ENCODE measurements around the gene PAX8.

The PAX8 gene

GRCh38 chr2:113198048-113198789 lies 80.5 kb downstream of the PAX8 start:
- TF ChIP-seq CTCF (IDR thresholded peaks at IDR 0.05; ENCODE audit: insufficient read depth, low read length, poor library complexity, severe bottlenecking), result no peak
- H3K27me3 ChIP-seq (replicated peaks; ENCODE audit: control insufficient read depth, insufficient read depth, low read length), result no peaks in the 10 kb centered on the region
- no peak for DNase-seq (ENCODE audit: extremely low read depth, insufficient read length)
- H3K36me3 ChIP-seq (ENCODE audit: control insufficient read depth, insufficient read depth, low read length), result peaks cover 57% of the 10 kb centered on the region
- H3K4me3 ChIP-seq (replicated peaks; ENCODE audit: low read depth, low read length), result no peak overlapping the region

DNA sequence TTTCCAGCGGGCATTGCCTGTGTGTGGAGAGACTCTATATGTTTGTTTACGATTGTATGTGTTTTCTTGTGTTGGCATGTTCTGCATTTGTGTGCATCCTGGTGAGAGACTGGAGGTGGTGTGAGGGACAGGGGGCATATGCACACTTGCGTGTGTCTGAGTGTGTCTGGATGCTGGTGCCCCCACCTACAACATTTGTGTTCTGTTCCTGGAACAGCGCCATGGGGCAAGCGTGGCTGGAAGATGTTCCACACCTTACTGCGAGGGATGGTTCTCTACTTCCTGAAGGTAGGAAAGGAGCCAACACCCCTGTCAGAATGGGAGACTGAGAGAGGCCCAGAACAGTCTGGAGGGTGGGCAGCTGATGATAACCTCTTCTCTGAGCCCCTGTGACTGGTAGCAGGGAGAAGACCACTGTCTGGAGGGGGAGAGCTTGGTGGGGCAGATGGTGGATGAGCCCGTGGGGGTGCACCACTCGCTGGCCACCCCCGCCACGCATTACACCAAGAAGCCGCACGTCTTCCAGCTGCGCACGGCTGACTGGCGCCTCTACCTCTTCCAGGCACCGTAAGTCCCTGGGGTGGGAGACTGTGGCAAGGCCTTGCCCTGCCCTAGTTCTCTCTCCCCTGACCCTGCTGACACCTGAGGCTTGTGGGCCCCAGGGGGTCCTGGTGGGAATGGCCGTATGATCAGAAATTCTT lies 81.2 kb downstream of the PAX8 start:
- H3K4me3 ChIP-seq (replicated peaks; ENCODE audit: low read depth, low read length), result no peak overlapping the region
- no peaks in the 10 kb centered on the region for H3K27me3 ChIP-seq (replicated peaks; ENCODE audit: control insufficient read depth, insufficient read depth, low read length)
- no peak for TF ChIP-seq CTCF (IDR thresholded peaks at IDR 0.05; ENCODE audit: insufficient read depth, low read length, poor library complexity, severe bottlenecking)
- peaks cover 60% of the 10 kb centered on the region for H3K36me3 ChIP-seq (ENCODE audit: control insufficient read depth, insufficient read depth, low read length)
- DNase-seq (ENCODE audit: extremely low read depth, insufficient read length), result no peak

DNA sequence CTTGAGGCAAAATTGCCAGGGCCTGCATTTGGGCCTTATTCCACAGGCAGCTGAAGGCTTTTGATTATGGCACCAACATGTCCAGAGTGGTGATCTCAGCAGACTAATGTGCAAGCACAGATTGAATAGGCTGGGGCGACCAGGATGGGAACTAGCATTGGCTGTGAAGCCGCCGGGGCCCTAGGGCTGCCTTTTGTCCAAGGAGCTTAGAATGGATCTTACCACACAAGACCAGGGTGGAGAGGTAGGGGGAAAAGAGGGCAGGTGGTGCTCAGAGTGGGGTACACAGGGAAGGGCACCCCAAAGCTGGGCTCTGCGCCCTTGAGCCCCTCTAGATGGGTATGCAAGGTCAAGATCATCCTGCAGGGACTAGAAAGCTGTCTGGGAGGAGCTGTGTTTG lies 81.9 kb downstream of the PAX8 start:
- H3K4me3 ChIP-seq (replicated peaks; ENCODE audit: low read depth, low read length), result no peak overlapping the region
- no peak for TF ChIP-seq CTCF (IDR thresholded peaks at IDR 0.05; ENCODE audit: insufficient read depth, low read length, poor library complexity, severe bottlenecking)
- peaks cover 59% of the 10 kb centered on the region for H3K36me3 ChIP-seq (ENCODE audit: control insufficient read depth, insufficient read depth, low read length)
- no peaks in the 10 kb centered on the region for H3K27me3 ChIP-seq (replicated peaks; ENCODE audit: control insufficient read depth, insufficient read depth, low read length)
- DNase-seq (ENCODE audit: extremely low read depth, insufficient read length), result no peak

DNA sequence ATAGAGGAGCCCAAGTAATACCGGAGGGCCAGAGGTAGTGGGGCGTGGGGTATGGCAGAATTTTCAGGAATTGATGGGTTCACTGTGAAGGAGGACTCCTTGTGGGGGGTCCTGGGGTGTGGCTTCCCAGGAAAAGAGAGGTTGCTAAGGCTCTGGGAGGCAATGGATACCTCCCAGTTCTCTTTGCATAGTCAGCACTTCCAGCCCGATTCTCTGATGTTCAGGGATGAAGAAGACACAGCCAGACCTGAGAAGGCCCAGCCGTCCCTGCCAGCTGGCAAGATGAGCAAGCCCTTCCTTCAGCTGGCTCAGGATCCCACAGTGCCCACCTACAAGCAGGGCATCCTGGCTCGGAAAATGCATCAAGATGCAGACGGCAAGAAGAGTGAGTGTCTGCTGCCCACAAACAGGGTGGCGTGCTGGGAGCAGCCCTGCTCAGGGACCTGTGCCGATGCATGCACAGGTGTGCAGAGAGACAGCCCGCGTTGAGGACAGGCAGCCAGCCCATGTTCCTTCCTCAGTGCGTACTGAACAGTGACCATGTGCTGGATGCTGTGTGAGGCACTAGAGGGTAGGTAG lies 82.7 kb downstream of the PAX8 start:
- no peak for DNase-seq (ENCODE audit: extremely low read depth, insufficient read length)
- no peaks in the 10 kb centered on the region for H3K27me3 ChIP-seq (replicated peaks; ENCODE audit: control insufficient read depth, insufficient read depth, low read length)
- TF ChIP-seq CTCF (IDR thresholded peaks at IDR 0.05; ENCODE audit: insufficient read depth, low read length, poor library complexity, severe bottlenecking), result no peak
- H3K4me3 ChIP-seq (replicated peaks; ENCODE audit: low read depth, low read length), result no peak overlapping the region
- peaks cover 51% of the 10 kb centered on the region for H3K36me3 ChIP-seq (ENCODE audit: control insufficient read depth, insufficient read depth, low read length)

DNA sequence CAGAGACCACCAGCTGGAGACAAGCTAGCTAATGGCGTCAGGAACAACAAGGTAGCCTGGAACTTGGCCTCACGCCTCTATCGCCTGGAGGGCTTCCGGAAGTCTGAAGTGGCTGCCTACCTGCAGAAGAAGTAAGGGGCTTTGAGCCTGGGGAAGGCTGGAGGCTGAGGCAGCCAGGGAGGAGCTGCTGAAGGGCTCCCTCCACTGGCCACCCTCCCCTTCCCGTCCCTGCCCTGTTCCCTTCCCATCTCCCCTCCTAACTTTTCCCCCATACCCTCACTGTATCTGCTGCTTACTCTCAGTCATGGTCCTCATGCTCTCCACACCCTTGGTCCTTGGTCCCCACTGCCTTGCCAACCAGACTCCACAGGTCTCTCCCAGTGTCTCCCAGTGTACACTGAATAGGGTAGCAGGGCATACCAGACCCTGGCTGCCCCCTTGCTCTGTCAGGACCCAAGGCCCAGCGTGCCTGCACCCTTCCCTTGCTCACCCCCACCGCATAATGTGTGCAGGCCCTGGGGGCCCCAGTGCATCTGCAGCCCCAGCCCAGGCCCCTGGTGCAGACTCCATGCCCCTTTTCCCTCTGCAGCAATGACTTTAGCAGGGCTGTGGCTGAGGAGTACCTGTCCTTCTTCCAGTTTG lies 86.1 kb downstream of the PAX8 start:
- peaks cover 40% of the 10 kb centered on the region for H3K36me3 ChIP-seq (ENCODE audit: control insufficient read depth, insufficient read depth, low read length)
- no peak overlapping the region for H3K4me3 ChIP-seq (replicated peaks; ENCODE audit: low read depth, low read length)
- TF ChIP-seq CTCF (IDR thresholded peaks at IDR 0.05; ENCODE audit: insufficient read depth, low read length, poor library complexity, severe bottlenecking), result no peak
- DNase-seq (ENCODE audit: extremely low read depth, insufficient read length), result no peak
- H3K27me3 ChIP-seq (replicated peaks; ENCODE audit: control insufficient read depth, insufficient read depth, low read length), result no peaks in the 10 kb centered on the region
